DMS 273 treated with DMSO at 0.1 percent for 48 hours (cell line): ENCODE data around the gene BTN1A1.

Experiments used
- DNase-seq: peaks from one replicate; lab custom pipeline; 2025; lab: John Stamatoyannopoulos, UW

BTN1A1 gene

GRCh38 chr6:26475823-26476729 is 24.0 kb upstream of the BTN1A1 start:
- no peak for DNase-seq

DNA sequence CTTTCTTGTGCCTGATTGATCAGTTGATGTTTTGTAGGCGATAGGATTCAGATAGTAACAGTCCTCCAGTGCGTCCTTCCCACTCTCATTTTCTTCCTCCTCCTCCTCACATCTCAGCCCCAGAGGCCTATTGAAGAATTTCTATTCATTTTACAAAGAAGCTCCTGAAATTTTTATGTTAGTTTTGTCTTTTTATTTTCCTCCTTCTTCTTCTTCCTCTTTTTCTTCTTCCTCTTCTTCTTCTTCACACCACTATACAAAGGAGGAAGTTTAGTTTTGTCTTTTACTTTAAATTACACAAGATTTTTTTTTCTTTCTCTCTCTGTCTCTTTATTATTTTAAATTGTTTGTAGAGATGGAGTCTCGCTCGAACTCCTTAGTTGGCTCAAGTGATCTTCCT is 23.2 kb upstream of the BTN1A1 start:
- no peak for DNase-seq

- no peak for DNase-seq
Observed at GRCh38 chr6:26477426-26477825, 22.7 kb upstream of the BTN1A1 start.

GRCh38 chr6:26478100-26478984 is 21.8 kb upstream of the BTN1A1 start:
- no peak for DNase-seq

GRCh38 chr6:26478985-26479278 is 21.2 kb upstream of the BTN1A1 start:
- DNase-seq = no peak

GRCh38 chr6:26482338-26482737 is 17.8 kb upstream of the BTN1A1 start:
- no peak for DNase-seq

GRCh38 chr6:26483727-26484126 is 16.4 kb upstream of the BTN1A1 start:
- DNase-seq = no peak

DNA sequence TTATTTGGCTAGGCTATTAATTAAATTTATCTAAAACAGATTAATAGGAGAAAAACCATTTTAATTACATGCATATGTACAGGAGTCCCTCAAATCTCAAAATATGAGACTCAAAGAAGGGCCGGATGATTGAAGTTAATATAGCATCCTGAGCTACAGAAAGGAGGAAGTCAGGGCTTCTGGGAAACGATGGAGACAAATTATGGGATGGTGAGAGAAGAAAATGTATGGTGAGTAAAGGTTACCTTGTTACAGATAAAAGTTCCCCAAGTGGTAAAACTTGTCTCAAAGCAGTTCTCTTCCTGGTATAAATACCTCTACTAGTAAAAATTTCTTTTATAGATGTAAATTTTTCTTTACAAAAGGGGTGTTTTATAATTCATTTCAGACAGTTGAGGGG is 15.9 kb upstream of the BTN1A1 start:
- no peak for DNase-seq

DNA sequence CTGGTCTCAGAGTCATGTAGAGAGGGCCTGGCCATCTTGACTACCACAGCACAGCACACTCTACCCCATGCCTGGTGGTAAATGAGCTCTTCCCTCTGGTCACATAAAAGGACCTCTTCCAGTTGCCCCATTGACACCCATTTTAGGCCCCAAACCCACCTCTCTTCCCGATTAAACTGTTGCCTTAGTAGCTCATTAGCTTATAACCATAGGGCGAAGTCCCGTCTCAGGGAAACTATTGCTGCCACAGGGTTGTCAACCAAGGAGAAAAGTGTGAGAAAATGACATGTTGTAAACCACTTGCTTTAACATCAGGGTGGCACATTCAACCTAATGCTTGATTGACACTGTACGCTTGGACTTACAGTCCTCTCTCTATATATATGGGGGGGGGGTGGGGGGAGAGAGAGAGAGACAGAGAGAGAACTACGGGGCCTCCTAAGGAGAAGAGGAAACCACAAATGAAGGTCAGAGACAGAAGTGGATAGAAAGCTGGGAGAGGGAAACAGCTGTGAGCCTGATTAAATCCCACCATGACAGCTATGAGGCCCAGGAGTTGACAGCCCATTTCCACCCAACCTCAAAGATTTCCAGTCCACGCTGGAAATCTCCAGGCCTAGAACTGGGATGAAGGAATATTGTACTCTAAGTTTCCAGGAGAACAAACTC is 14.9 kb upstream of the BTN1A1 start:
- no peak for DNase-seq

GRCh38 chr6:26486358-26486757 is 13.7 kb upstream of the BTN1A1 start:
- no peak for DNase-seq

DNA sequence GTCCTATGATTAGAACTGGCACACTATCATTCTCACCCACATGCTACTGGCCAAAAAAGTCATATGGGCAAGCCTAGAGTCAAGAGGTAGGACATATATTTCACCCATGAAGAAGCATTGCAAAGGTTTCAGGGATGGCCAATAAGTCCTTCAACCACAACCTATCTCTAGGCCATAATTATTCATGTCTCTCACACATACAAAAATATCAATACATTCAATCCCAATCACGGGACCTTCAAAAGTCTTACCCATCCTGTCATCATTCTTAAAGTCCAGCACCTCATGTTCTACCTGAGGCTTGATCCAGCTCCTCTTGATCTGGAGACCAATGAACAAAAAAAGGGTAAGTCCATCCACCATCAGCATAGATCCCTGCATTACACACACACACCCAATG is 12.6 kb upstream of the BTN1A1 start:
- DNase-seq = no peak

GRCh38 chr6:26489996-26490964 is 9.8 kb upstream of the BTN1A1 start:
- DNase-seq = no peak

GRCh38 chr6:26491604-26492003 is 8.5 kb upstream of the BTN1A1 start:
- no peak for DNase-seq

- no peak for DNase-seq
Observed at GRCh38 chr6:26493258-26493657, 6.8 kb upstream of the BTN1A1 start.

DNA sequence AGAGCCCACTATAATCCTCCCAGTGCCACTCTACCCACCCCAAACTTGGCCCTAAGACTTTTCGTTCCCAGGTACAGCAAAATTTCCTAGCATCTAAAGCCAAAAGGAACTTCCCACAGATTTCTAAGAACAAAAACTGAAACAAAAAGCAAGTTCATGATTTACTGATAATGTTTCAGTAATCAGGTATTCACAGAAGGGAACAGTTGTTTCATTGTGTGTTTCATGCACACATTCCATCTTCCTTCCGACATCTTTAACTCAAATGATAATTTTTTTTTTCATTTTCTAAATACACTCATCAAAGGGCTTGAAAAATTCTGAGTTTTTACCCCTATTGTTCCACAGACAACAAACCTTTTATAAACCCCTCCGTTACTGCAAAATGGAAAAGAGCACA is 6.0 kb upstream of the BTN1A1 start:
- DNase-seq = no peak

GRCh38 chr6:26495281-26495680 is 4.8 kb upstream of the BTN1A1 start:
- no peak for DNase-seq

- DNase-seq = no peak
Observed at GRCh38 chr6:26497610-26498009, 2.5 kb upstream of the BTN1A1 start.

DNA sequence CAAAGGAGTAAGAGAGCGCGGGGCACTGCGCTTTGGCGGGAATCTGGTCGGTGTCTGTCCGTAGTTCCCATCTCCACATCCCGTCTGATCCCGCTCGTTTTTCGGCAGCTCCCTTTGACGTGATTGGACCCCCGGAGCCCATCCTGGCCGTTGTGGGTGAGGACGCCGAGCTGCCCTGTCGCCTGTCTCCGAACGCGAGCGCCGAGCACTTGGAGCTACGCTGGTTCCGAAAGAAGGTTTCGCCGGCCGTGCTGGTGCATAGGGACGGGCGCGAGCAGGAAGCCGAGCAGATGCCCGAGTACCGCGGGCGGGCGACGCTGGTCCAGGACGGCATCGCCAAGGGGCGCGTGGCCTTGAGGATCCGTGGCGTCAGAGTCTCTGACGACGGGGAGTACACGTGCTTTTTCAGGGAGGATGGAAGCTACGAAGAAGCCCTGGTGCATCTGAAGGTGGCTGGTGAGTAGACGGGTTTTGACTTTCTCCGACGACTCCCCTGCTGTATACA is 1.4 kb downstream of the BTN1A1 start:
- DNase-seq = no peak

GRCh38 chr6:26502165-26502564 is 2.1 kb downstream of the BTN1A1 start:
- DNase-seq = no peak

DNA sequence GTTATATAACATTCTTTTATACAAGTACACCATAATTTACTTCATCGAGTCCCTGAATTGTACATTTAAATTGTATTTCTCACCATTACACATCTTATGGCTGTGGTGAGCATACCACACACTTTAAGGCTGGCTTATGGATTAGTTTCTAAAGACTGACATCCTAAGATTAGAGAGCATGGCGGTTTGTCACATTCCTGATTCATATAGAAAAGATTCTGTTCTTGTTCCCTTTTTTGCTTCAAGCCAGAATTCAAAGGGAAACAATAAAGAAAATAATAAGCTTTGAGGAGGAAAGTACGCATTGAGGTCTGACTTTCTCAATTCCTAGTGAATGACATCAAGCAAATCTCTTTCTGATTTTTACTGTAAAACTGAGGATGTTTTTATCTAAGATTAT is 2.5 kb downstream of the BTN1A1 start:
- no peak for DNase-seq

DNA sequence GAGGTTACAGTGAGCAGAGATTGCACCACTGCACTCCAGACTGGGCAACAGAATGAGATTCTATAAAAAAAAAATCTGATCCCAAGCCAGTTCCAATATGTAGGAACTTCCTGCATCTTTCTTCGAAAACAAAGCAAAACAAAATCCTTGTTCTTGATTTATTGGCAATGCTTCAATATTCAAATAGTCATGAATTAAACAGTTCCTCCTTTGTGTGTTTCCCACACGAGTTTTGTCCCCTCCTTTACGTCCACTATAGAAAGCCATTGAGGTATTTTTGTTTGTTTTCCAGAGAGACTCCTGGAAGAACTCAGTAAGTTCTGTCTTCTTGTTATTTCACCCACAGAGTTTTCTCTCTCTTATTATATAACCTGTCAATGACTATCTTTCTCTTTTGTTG is 7.6 kb downstream of the BTN1A1 start:
- DNase-seq = no peak
